Uterus (tissue), 4 donors: Measurements from ENCODE around the gene PLEKHG1. TPM values are rescaled to one million over a fixed set of nuclear protein-coding genes. Genes with fewer than 3 reads are reported as not detected.

Source experiments
- DNase-seq, 2 donors: peaks; one replicate each; pipeline ENCODE4 v3.0.0-alpha.2; 2019 to 2020
- H3K27ac ChIP-seq, 2 donors: fragments of 200-600 bp; sonication (generic); 1 replicate in 1 of 2; 2 replicates in 1 of 2; pipeline ENCODE4 v1.5.1; 2016 to 2018
- H3K27me3 ChIP-seq, 2 donors: fragments of 200-600 bp; sonication (generic); one replicate each; pipeline ENCODE4 v1.5.1; 2018 to 2019; ENCODE audit warnings: control low read depth in 1 of 2
- H3K36me3 ChIP-seq, 2 donors: fragments of 200-600 bp; sonication (generic); one replicate each; pipeline ENCODE4 v1.5.1; 2019; ENCODE audit warnings: control low read depth in 1 of 2
- H3K4me1 ChIP-seq, 2 donors: fragments of 200-600 bp; sonication (generic); one replicate each; pipeline ENCODE4 v1.5.1; 2018 to 2019; ENCODE audit warnings: control low read depth in 1 of 2
- H3K4me3 ChIP-seq, 2 donors: fragments of 200-600 bp; sonication (generic); 1 replicate in 1 of 2; 2 replicates in 1 of 2; pipeline ENCODE4 v1.5.1; 2018 to 2019; ENCODE audit warnings: mild to moderate bottlenecking in 1 of 2
- H3K9me3 ChIP-seq, 2 donors: fragments of 200-600 bp; sonication (generic); one replicate each; pipeline ENCODE4 v1.5.1; 2019; ENCODE audit warnings: control low read depth in 1 of 2
- POLR2A ChIP-seq, 2 donors: fragments of 450-650 bp; IDR thresholded peaks; one replicate each; pipeline ENCODE4 v1.6.1; 2016; ENCODE audit warnings: antibody characterized with exemption in 2 of 2, mild to moderate bottlenecking in 1 of 2, moderate library complexity in 1 of 2
- intact Hi-C: fragments of 100-400 bp; cut with DNase I; formaldehyde crosslinking; loops from one replicate; pipeline ENCODE4 v1.15.1; 2023; ENCODE audit warnings: low total_unique reads
- total RNA-seq, 4 donors: library from RNA; depleted of rRNA in 3 of 4; stranded (reverse); fragments of >200 nt in 3 of 4; gene quantifications; one replicate each; pipeline versions ENCODE4 v1.1.0 to v1.2.4, GENCODE V29; 2014 to 2023
- TF ChIP-seq, protein P1 (sequence below), 4 experiments: fragments of 200-600 bp in 2 of 4; fragments of 450-650 bp in 2 of 4; sonication (generic) in 2 of 4; IDR thresholded peaks; one replicate each; pipeline ENCODE4 v1.5.1; 2016 to 2019; ENCODE audit warnings: antibody characterized with exemption in 4 of 4, mild to moderate bottlenecking in 2 of 4, moderate library complexity in 1 of 4
- donor health status: DM: yes; HTN: yes; CAD: no.

The PLEKHG1 gene
- total RNA-seq, 4 donors from 2014 or later, result 7.2 to 50.3 (median 33.0) TPM

GRCh38 chr6:150631984-150632642 lies 32.4 kb downstream of the PLEKHG1 start:
- Histone ChIP-seq H3K36me3 (no peaks in the 10 kb centered on the region), H3K4me1 (peaks cover 0 to 10% of the 10 kb centered on the region in 2 donors), H3K27ac (no peak overlapping the region), H3K27me3 (no peaks in the 10 kb centered on the region), H3K9me3 (no peaks in the 10 kb centered on the region), H3K4me3 (no peak overlapping the region)
- DNase-seq, result no peak
- TF ChIP-seq, protein P1, sequence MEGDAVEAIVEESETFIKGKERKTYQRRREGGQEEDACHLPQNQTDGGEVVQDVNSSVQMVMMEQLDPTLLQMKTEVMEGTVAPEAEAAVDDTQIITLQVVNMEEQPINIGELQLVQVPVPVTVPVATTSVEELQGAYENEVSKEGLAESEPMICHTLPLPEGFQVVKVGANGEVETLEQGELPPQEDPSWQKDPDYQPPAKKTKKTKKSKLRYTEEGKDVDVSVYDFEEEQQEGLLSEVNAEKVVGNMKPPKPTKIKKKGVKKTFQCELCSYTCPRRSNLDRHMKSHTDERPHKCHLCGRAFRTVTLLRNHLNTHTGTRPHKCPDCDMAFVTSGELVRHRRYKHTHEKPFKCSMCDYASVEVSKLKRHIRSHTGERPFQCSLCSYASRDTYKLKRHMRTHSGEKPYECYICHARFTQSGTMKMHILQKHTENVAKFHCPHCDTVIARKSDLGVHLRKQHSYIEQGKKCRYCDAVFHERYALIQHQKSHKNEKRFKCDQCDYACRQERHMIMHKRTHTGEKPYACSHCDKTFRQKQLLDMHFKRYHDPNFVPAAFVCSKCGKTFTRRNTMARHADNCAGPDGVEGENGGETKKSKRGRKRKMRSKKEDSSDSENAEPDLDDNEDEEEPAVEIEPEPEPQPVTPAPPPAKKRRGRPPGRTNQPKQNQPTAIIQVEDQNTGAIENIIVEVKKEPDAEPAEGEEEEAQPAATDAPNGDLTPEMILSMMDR (IDR thresholded peaks at IDR 0.05), result no peak
- TF ChIP-seq POLR2A (IDR thresholded peaks at IDR 0.05), result no peak
- intact Hi-C loops, result no loop called here

DNA sequence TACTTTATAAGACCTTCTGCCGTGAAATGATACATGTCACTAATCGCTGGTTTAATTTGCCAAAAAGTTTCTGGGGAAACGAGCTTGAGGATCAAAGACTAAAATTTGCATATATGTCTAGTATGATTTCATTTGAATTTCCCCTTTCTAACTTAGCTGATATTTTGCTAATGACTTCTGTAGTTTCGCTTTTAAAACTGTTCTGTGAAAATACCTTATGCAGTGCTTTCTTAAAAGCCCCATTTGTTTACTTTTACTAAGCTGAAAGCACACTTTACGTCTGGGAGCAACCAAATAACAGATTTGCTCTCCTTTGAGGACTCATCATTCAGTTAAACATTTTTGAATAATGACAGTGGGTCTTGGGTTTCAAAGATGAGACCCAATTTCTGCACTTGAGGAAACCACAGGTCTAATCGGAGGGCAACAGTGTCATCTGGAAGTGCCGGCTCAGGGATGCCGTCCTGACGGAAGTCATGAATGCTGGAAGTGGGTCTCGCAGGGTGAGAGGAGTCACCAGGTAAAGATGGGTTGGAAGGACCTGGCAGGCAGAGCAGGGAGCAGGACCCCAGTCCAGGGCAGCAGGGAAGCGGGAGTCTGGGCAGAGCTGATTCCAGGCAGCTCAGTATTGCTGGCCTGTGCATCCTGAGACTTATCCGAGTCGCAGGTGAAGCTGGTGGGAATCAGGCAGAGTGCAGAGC lies 33.2 kb downstream of the PLEKHG1 start:
- H3K9me3 ChIP-seq, result no peaks in the 10 kb centered on the region
- intact Hi-C loops, result no loop called here
- TF ChIP-seq, protein P1 (IDR thresholded peaks at IDR 0.05), result no peak
- no peak for TF ChIP-seq POLR2A (IDR thresholded peaks at IDR 0.05)
- no peak for DNase-seq
- H3K36me3 ChIP-seq, result no peaks in the 10 kb centered on the region
- no peak overlapping the region for H3K4me3 ChIP-seq
- H3K27ac ChIP-seq, result no peak overlapping the region
- peaks cover 0 to 2% of the 10 kb centered on the region in 2 donors for H3K4me1 ChIP-seq
- no peaks in the 10 kb centered on the region for H3K27me3 ChIP-seq

DNA sequence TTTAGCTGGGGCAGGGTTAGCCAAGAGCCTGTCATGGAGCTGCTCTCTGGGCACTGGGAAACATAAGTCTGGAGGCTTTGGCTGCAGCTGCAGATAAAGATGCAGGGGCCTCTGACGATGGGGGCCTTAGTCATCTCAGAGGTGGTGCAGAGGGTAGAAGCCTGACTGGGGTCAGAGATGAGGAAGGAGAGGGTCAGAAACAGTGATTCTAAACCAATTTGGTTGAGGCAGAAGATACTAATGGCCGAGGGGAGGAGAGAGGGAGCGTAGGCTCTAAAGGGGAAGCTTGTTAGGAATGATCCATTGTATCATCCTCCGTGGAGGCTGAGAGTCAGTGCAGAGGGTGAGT lies 33.8 kb downstream of the PLEKHG1 start:
- H3K36me3 ChIP-seq, result no peaks in the 10 kb centered on the region
- no peaks in the 10 kb centered on the region for H3K27me3 ChIP-seq
- H3K4me3 ChIP-seq, result no peak overlapping the region
- H3K4me1 ChIP-seq, result no peaks in the 10 kb centered on the region
- DNase-seq, result no peak
- H3K9me3 ChIP-seq, result no peaks in the 10 kb centered on the region
- intact Hi-C loops, result no loop called here
- TF ChIP-seq, protein P1 (IDR thresholded peaks at IDR 0.05), result no peak
- no peak for TF ChIP-seq POLR2A (IDR thresholded peaks at IDR 0.05)
- H3K27ac ChIP-seq, result no peak overlapping the region

- Histone ChIP-seq H3K27me3 (no peaks in the 10 kb centered on the region), H3K36me3 (no peaks in the 10 kb centered on the region), H3K4me3 (no peak overlapping the region), H3K4me1 (no peaks in the 10 kb centered on the region), H3K27ac (peak overlapping the region; percentile 2 to 42), H3K9me3 (no peaks in the 10 kb centered on the region)
- TF ChIP-seq, protein P1 (IDR thresholded peaks at IDR 0.05), result no peak
- no peak for TF ChIP-seq POLR2A (IDR thresholded peaks at IDR 0.05)
- DNase-seq, result no peak
- intact Hi-C loops, result no loop called here
These were observed 34.7 kb downstream of the PLEKHG1 start for GRCh38 chr6:150634176-150634963.

DNA sequence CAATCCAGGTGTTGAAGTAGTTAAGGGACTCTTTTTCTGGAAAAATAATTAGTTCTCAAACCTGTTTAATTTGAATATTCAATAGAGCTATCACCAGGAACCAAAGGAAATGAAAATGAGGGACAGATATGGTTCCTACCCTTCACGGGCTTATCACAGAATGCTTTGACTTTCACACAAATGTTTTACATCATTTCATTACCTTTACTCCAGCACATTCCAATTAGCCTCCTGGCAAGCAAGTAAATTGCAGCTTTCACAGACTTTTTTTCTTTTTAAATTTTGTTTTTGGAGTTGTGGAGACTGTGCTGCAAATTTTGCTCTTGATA lies 35.2 kb downstream of the PLEKHG1 start:
- peak overlapping the region; percentile 2 to 42 for H3K27ac ChIP-seq
- H3K27me3 ChIP-seq, result no peaks in the 10 kb centered on the region
- H3K4me3 ChIP-seq, result no peak overlapping the region
- intact Hi-C loops, result no loop called here
- no peak for DNase-seq
- H3K36me3 ChIP-seq, result no peaks in the 10 kb centered on the region
- no peak for TF ChIP-seq POLR2A (IDR thresholded peaks at IDR 0.05)
- TF ChIP-seq, protein P1 (IDR thresholded peaks at IDR 0.05), result no peak
- no peaks in the 10 kb centered on the region for H3K4me1 ChIP-seq
- H3K9me3 ChIP-seq, result no peaks in the 10 kb centered on the region
